Adrenal gland (tissue), 5 donors: ENCODE data around the gene USP3.

Source experiments
- CTCF ChIP-seq, 6 experiments: fragments of 450-650 bp in 4 of 6; fragments of 200-600 bp in 2 of 6; sonication (generic) in 1 of 6; IDR thresholded peaks; 1 replicate in 5 of 6; 2 replicates in 1 of 6; pipeline versions ENCODE4 v1.5.1 to v1.8.0; 2016 to 2021; ENCODE audit warnings: antibody characterized with exemption in 6 of 6, mild to moderate bottlenecking in 2 of 6, moderate library complexity in 1 of 6
- POLR2A ChIP-seq, 2 donors: fragments of 450-650 bp; IDR thresholded peaks; one replicate each; pipeline ENCODE4 v1.6.1; 2017; ENCODE audit warnings: antibody characterized with exemption in 2 of 2, mild to moderate bottlenecking in 2 of 2, moderate library complexity in 1 of 2
- donor health status: DM: no; HTN: no; CAD: no.

DNA sequence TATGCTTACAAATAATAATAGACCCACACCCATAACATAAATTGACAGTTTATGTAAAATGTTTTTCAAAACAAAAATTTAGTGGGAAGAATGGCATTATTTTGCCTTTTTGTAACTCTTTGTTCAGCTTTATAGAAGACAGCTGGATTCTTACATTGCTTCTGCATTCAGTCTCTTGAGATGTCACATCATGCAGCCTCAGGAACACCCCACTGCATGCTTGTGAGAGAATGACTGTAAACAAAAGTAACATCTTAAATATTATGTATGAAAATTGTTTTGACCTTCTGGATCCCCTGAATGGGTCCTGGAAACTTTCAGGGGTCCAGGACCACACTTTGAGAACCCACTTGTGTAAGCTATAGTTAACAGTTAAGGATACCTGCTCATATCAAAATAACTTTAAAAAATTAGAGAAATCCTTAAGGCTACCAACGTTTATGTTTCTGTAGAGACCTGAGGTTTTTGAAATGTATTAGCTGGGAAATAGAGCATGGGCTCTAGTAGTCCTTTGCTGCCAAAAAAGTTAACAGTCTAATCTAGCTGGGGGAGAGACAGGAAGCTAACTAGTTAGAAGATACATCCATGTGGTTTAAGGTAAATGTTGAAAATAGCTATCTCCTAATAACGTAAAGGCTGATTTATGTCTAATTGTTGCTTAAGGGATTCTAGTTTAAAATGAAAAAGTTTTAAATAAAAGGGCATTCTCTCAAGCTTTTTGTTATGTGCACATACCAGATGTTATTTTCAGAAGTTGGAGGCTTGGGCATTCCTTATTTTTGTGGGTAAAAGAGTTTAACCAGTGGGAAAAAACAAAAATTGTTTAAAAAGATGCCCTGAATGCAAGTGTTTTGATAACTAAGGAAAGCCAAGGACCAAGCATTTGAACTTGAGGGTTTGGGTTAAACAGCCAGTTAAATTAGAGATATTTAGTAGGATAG lies 3.8 kb downstream of the USP3 start:
- no peak for TF ChIP-seq CTCF (IDR thresholded peaks at IDR 0.05)
- no peak for TF ChIP-seq POLR2A (IDR thresholded peaks at IDR 0.05)
